ENCODE measurements around the gene TUBA8. TPM values are rescaled to one million over a fixed set of nuclear protein-coding genes. Genes with fewer than 3 reads are reported as not detected.

The TUBA8 gene
- total RNA-seq, 1 donor = 0.36 TPM

- Histone ChIP-seq H3K4me1 (ENCODE audit: insufficient read depth, low read length) (peaks cover 13% of the 10 kb centered on the region), H3K79me2 (ENCODE audit: insufficient read depth, low read length) (no peaks in the 10 kb centered on the region), H3K27ac (ENCODE audit: low read depth, low read length) (no peak overlapping the region), H3K4me3 (ENCODE audit: insufficient read depth, low read length) (no peak overlapping the region), H4K20me1 (ENCODE audit: insufficient read depth, low read length) (no peaks in the 10 kb centered on the region), H2AFZ (ENCODE audit: low read length) (peak overlapping the region; percentile 81), H3K4me2 (ENCODE audit: insufficient read depth, low read length) (peak overlapping the region; percentile 31), H3K27me3 (ENCODE audit: insufficient read depth, low read length) (no peaks in the 10 kb centered on the region), H3K9me3 (ENCODE audit: low read depth, low read length) (no peaks in the 10 kb centered on the region), H3K36me3 (ENCODE audit: insufficient read depth, low read length) (no peaks in the 10 kb centered on the region)
- no peak for TF ChIP-seq CTCF (IDR thresholded peaks at IDR 0.05; ENCODE audit: extremely low read depth, low read depth, low read length)
- no peak for DNase-seq (ENCODE audit: insufficient read length, low spot score, missing footprints)
These were observed 42.9 kb upstream of the TUBA8 start for GRCh38 chr22:18067548-18068341.

- Histone ChIP-seq H3K79me2 (ENCODE audit: insufficient read depth, low read length) (no peaks in the 10 kb centered on the region), H3K36me3 (ENCODE audit: insufficient read depth, low read length) (no peaks in the 10 kb centered on the region), H4K20me1 (ENCODE audit: insufficient read depth, low read length) (no peaks in the 10 kb centered on the region), H3K4me2 (ENCODE audit: insufficient read depth, low read length) (peak overlapping the region; percentile 31), H2AFZ (ENCODE audit: low read length) (peak overlapping the region; percentile 81), H3K9me3 (ENCODE audit: low read depth, low read length) (no peaks in the 10 kb centered on the region), H3K4me3 (ENCODE audit: insufficient read depth, low read length) (no peak overlapping the region), H3K27me3 (ENCODE audit: insufficient read depth, low read length) (no peaks in the 10 kb centered on the region), H3K4me1 (ENCODE audit: insufficient read depth, low read length) (peaks cover 13% of the 10 kb centered on the region), H3K27ac (ENCODE audit: low read depth, low read length) (no peak overlapping the region)
- peak; percentile 84 for DNase-seq (ENCODE audit: insufficient read length, low spot score, missing footprints)
- no peak for TF ChIP-seq CTCF (IDR thresholded peaks at IDR 0.05; ENCODE audit: extremely low read depth, low read depth, low read length)
These were observed 42.1 kb upstream of the TUBA8 start for GRCh38 chr22:18068381-18068988.

DNA sequence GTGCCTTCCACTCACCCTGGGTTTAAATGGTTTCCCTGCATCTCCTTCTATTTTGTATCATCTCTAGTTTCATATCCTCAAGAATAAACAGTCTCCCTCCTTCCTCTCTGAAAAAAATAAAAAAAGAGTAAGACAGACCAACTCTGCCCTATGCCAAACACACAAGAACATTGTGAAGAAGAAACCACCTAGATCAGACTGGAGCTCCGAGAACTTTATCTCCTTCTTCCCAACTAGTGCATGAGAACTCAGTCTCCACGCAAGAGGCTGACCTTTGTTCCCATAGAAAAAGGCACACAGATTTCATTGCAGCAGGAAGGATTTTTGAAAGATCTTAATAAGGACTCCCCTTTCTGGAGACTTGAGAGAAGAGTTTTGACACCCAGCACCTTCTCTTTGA is 41.6 kb upstream of the TUBA8 start:
- H3K27me3 ChIP-seq (ENCODE audit: insufficient read depth, low read length) = no peaks in the 10 kb centered on the region
- H3K9me3 ChIP-seq (ENCODE audit: low read depth, low read length) = no peaks in the 10 kb centered on the region
- no peak overlapping the region for H3K4me2 ChIP-seq (ENCODE audit: insufficient read depth, low read length)
- no peaks in the 10 kb centered on the region for H4K20me1 ChIP-seq (ENCODE audit: insufficient read depth, low read length)
- no peaks in the 10 kb centered on the region for H3K79me2 ChIP-seq (ENCODE audit: insufficient read depth, low read length)
- H3K4me3 ChIP-seq (ENCODE audit: insufficient read depth, low read length) = no peak overlapping the region
- peak overlapping the region; percentile 10 for H2AFZ ChIP-seq (ENCODE audit: low read length)
- no peak overlapping the region for H3K27ac ChIP-seq (ENCODE audit: low read depth, low read length)
- H3K36me3 ChIP-seq (ENCODE audit: insufficient read depth, low read length) = no peaks in the 10 kb centered on the region
- TF ChIP-seq CTCF (IDR thresholded peaks at IDR 0.05; ENCODE audit: extremely low read depth, low read depth, low read length) = no peak
- no peak for DNase-seq (ENCODE audit: insufficient read length, low spot score, missing footprints)
- H3K4me1 ChIP-seq (ENCODE audit: insufficient read depth, low read length) = peaks cover 13% of the 10 kb centered on the region

DNA sequence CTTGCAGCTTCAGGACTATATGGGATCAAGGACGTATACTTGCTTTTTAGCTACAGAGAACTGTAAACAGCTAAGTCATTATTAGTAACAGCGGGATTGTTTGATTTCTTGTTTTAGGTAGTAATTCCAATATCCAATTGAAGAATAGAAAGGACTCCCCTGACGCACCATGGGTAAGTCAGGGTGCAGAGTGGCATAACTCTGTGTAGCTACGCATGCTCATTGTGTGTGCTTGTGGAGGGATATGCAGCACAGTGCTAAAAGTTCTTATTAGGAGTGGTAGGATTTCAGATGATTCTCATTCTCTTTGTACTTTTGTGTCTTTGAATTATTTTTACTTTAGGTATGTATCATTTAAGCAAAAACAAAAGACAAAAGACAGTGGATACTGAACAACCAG is 40.6 kb upstream of the TUBA8 start:
- no peaks in the 10 kb centered on the region for H3K27me3 ChIP-seq (ENCODE audit: insufficient read depth, low read length)
- H3K4me2 ChIP-seq (ENCODE audit: insufficient read depth, low read length) = no peak overlapping the region
- no peaks in the 10 kb centered on the region for H4K20me1 ChIP-seq (ENCODE audit: insufficient read depth, low read length)
- H3K36me3 ChIP-seq (ENCODE audit: insufficient read depth, low read length) = no peaks in the 10 kb centered on the region
- no peak overlapping the region for H3K4me3 ChIP-seq (ENCODE audit: insufficient read depth, low read length)
- H3K9me3 ChIP-seq (ENCODE audit: low read depth, low read length) = no peaks in the 10 kb centered on the region
- H3K4me1 ChIP-seq (ENCODE audit: insufficient read depth, low read length) = peaks cover 13% of the 10 kb centered on the region
- no peaks in the 10 kb centered on the region for H3K79me2 ChIP-seq (ENCODE audit: insufficient read depth, low read length)
- no peak overlapping the region for H3K27ac ChIP-seq (ENCODE audit: low read depth, low read length)
- no peak overlapping the region for H2AFZ ChIP-seq (ENCODE audit: low read length)
- no peak for TF ChIP-seq CTCF (IDR thresholded peaks at IDR 0.05; ENCODE audit: extremely low read depth, low read depth, low read length)
- no peak for DNase-seq (ENCODE audit: insufficient read length, low spot score, missing footprints)
